Upper lobe of right lung (tissue), 1 donor: ENCODE results near the gene CBFB. TPM values are rescaled to one million over a fixed set of nuclear protein-coding genes. Genes with fewer than 3 reads are reported as not detected.
A peak's percentile ranks its signal among the peaks of the same experiment; 100 is the strongest.
"Not testable (repeated sequence)": the region's sequence is repeated elsewhere in the genome, so short reads cannot be mapped to it uniquely, and the experiment has no call there.

Source experiments
- ATAC-seq: fragments of 200-7000 bp; cut with Tn5 transposase; one replicate; pipeline ENCODE4 v1.9.1; 2020; ENCODE audit warnings: mild to moderate bottlenecking, moderate library complexity
- DNase-seq: peaks from one replicate; pipeline ENCODE4 v3.0.0-alpha.2; 2020
- H3K27ac ChIP-seq: fragments of 200-600 bp; one replicate; pipeline ENCODE4 v1.8.0; 2022
- H3K27me3 ChIP-seq: fragments of 200-600 bp; one replicate; pipeline ENCODE4 v1.8.0; 2022; ENCODE audit warnings: mild to moderate bottlenecking
- H3K36me3 ChIP-seq: fragments of 200-600 bp; one replicate; pipeline ENCODE4 v1.8.0; 2022
- H3K4me1 ChIP-seq: fragments of 200-600 bp; one replicate; pipeline ENCODE4 v1.8.0; 2022
- H3K4me3 ChIP-seq: fragments of 200-600 bp; one replicate; pipeline ENCODE4 v1.8.0; 2022; ENCODE audit warnings: mild to moderate bottlenecking
- H3K9me3 ChIP-seq: fragments of 200-600 bp; one replicate; pipeline ENCODE4 v1.8.0; 2022
- intact Hi-C: fragments of 100-400 bp; cut with DNase I; formaldehyde crosslinking; loops from one replicate; pipeline ENCODE4 v1.11.0; 2022
- total RNA-seq: library from RNA; stranded (reverse); fragmentation: NEBNext Ultra II Directional; extraction: Animal tissue kit (Norgen Biotek cat#: 25700); gene quantifications from one replicate; pipeline ENCODE4 v1.2.1, GENCODE V29; 2021
- TF ChIP-seq, protein P1 (sequence below): fragments of 200-600 bp; IDR thresholded peaks from one replicate; pipeline ENCODE4 v1.8.0; 2022; ENCODE audit warnings: antibody characterized with exemption
- donor health status: DM: no; HTN: yes; CAD: no; lungs with severe emphysema.

CBFB gene
- total RNA-seq, 1 donor from 2014 or later: 63.0 TPM

DNA sequence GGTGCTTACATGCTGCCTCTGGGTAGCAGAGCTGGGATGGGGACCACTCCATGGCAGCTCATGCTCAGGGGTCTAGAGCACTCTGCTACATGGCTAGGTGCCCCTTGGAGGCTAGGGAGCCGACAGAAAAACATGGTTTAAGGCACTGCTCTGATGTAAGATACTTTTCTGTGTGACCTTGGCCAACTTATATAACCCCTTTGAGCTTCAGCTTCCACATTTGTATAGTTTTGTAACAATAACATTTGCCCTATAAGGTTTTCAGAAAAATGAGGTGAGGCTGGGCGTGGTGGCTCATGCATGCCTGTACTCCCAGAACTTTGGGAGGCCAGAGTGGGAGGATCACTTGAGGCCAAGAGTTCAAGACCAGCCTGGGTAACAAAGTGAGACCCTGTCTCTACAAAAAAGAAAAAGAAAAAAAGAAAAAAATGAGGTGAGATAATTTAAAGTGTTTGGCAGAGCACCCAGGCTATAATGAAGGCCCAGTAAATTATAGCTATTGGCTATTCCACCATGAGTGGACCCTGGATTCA lies 37.3 kb upstream of the CBFB start:
- Histone ChIP-seq H3K4me1 (peaks cover 5% of the 10 kb centered on the region), H3K27ac (no peak overlapping the region), H3K27me3 (no peaks in the 10 kb centered on the region), H3K9me3 (no peaks in the 10 kb centered on the region), H3K4me3 (no peak overlapping the region), H3K36me3 (no peaks in the 10 kb centered on the region)
- ATAC-seq (no peak), DNase-seq (no peak)
- intact Hi-C loops: no loop called here
- TF ChIP-seq, protein P1, sequence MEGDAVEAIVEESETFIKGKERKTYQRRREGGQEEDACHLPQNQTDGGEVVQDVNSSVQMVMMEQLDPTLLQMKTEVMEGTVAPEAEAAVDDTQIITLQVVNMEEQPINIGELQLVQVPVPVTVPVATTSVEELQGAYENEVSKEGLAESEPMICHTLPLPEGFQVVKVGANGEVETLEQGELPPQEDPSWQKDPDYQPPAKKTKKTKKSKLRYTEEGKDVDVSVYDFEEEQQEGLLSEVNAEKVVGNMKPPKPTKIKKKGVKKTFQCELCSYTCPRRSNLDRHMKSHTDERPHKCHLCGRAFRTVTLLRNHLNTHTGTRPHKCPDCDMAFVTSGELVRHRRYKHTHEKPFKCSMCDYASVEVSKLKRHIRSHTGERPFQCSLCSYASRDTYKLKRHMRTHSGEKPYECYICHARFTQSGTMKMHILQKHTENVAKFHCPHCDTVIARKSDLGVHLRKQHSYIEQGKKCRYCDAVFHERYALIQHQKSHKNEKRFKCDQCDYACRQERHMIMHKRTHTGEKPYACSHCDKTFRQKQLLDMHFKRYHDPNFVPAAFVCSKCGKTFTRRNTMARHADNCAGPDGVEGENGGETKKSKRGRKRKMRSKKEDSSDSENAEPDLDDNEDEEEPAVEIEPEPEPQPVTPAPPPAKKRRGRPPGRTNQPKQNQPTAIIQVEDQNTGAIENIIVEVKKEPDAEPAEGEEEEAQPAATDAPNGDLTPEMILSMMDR: no peak

DNA sequence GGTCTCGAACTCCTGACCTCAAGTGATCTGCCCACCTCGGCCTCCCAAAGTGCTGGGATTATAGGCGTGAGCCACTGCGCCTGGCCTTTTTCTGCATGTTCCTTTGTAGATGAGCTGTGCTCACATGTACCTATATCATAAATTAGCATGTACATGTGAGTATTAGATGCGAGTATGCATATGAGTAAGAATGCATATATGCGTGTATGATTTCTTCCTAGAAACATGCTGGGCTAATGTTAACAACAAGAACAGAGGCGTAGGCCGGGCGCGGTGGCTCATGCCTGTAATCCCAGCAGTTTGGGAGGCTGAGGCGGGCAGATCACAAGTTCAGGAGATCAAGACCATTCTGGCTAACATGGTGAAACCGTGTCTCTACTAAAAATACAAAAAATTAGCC lies 35.4 kb upstream of the CBFB start:
- H3K36me3 ChIP-seq, intact Hi-C loops, ATAC-seq: not testable (repeated sequence)

DNA sequence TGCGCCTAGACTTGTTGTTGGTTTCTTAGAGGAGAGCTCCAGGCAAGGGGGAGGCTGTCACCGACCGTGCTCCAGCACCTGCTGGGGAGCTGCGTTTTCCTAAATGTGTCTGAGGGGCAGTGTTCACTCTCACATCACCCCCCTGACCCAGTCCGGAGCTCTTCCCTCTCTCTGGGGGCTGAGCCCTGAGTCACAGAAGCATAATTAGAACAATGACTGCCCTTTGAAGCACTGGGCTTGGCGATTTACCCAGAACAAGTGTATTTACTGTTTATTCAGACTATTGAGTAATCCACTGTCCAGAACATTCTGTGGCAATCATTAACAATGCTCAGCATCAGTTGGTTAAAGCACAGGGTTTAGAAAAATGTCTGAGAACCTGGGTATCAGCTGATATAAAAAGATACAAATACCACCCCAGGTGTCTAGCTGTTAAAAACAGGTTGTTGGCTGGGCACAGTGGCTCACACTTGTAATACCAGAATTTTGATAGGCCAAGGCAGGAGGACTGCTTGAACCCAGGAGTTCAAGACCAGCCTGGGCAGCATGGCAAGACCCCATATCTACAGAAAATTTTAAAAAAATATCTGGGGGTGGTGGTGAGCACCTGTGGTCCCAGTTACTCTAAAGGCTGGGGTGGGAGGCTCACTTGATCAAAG lies 32.5 kb upstream of the CBFB start:
- no peak overlapping the region for H3K4me3 ChIP-seq
- H3K36me3 ChIP-seq: no peaks in the 10 kb centered on the region
- DNase-seq (peak; percentile 69), ATAC-seq (peak; percentile 82)
- no peaks in the 10 kb centered on the region for H3K9me3 ChIP-seq
- TF ChIP-seq, protein P1: no peak
- H3K27me3 ChIP-seq: no peaks in the 10 kb centered on the region
- H3K4me1 ChIP-seq: peaks cover 16% of the 10 kb centered on the region
- intact Hi-C loops: no loop called here
- H3K27ac ChIP-seq: peak overlapping the region; percentile 66

More for the DNA sequence above, 35.4 kb upstream of the CBFB start:
- DNase-seq, H3K27me3 ChIP-seq, H3K9me3 ChIP-seq, H3K4me3 ChIP-seq, H3K4me1 ChIP-seq, H3K27ac ChIP-seq: not testable (repeated sequence)

DNA sequence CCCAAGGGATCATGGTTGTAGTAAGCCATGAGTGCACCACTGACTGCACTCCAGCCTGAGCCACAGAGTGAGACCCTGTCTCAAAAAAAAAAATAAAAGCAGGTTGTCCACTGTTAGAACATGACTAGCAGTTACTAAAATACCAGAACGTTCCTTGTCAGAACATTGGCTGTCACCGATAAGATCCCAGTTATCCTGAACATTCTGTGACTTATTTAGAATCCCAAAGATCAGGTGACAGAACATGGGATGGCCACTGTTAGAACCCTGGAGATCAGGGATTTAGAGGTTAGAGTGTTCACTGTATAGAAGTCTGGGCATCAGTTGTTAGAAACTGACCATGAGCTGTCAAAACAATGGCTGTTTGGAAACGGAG lies 32.0 kb upstream of the CBFB start:
- Histone ChIP-seq H3K4me3 (no peak overlapping the region), H3K4me1 (peaks cover 19% of the 10 kb centered on the region), H3K9me3 (no peaks in the 10 kb centered on the region), H3K27ac (peak overlapping the region; percentile 66), H3K27me3 (no peaks in the 10 kb centered on the region), H3K36me3 (no peaks in the 10 kb centered on the region)
- TF ChIP-seq, protein P1: no peak
- DNase-seq (no peak), ATAC-seq (no peak)
- intact Hi-C loops: no loop called here

DNA sequence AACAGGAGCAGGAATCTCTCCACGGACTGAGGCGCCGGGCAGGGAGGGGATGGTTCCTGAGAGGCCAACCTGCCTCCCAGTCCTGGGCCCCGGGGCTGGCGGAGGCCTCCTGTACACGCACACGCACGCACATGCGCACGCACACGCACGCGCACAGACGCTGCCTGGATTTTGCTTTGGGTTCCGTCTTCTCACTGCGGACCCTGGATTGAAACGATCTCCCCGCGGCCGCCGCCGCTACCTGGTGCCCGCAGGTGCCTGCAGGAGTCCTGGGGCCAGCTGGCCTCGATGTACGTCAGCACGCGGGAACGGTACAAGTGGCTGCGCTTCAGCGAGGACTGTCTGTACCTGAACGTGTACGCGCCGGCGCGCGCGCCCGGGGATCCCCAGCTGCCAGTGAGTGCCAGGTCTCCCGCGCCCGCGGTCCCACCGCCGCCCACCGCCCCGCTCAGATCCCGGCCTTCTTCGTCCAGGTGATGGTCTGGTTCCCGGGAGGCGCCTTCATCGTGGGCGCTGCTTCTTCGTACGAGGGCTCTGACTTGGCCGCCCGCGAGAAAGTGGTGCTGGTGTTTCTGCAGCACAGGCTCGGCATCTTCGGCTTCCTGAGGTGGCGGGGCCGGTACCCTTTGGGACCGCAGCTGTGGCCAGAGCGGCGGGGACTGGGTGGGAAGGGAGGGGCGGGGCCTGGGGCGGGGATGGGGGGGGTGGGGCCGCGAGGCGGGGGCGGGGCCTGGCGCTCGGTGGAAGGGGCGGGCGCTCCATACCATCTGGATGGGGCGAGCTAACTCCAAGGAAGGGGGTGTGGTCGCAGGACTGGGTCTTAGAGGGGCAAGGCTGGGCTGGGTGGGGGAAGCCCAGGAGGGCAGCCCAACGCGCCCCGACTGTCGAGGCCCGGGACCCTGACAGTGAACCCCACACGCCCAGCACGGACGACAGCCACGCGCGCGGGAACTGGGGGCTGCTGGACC lies 28.3 kb upstream of the CBFB start:
- H3K36me3 ChIP-seq: peaks cover 3% of the 10 kb centered on the region
- peaks cover 19% of the 10 kb centered on the region for H3K4me1 ChIP-seq
- DNase-seq (peak; percentile 91), ATAC-seq (peak; percentile 75)
- TF ChIP-seq, protein P1: no peak
- no peaks in the 10 kb centered on the region for H3K9me3 ChIP-seq
- intact Hi-C loops: no loop called here
- H3K27me3 ChIP-seq: no peaks in the 10 kb centered on the region
- peak overlapping the region; percentile 71 for H3K27ac ChIP-seq
- H3K4me3 ChIP-seq: peak overlapping the region; percentile 65

DNA sequence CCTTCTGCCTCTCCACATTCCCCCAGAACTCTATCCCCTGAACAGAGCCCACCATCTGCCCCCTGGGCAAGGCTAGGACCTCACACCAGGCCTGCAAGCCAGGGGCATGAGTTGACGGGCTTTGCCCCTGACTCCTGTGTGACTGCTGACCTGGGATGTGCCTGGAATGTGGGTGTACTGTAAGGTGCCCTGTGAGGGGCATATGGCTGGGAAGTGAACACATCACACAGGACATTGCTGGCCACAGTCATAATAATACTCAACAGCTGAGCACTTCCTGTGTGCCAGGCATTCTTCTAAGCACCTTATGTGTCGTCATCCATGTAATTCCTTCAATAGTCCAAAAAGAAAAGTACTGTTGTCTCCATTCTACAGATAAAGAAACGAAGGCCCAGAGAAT lies 27.2 kb upstream of the CBFB start:
- TF ChIP-seq, protein P1: no peak
- no peak for ATAC-seq
- no peak for DNase-seq
- intact Hi-C loops: no loop called here
- Histone ChIP-seq H3K36me3 (peaks cover 3% of the 10 kb centered on the region), H3K4me1 (peaks cover 13% of the 10 kb centered on the region), H3K9me3 (no peaks in the 10 kb centered on the region), H3K27ac (no peak overlapping the region), H3K4me3 (no peak overlapping the region), H3K27me3 (no peaks in the 10 kb centered on the region)
